Esophagus muscularis mucosa (tissue), 3 donors: ENCODE data around the gene FAM20A.

Experiments
- POLR2A ChIP-seq: fragments of 450-650 bp; IDR thresholded peaks from one replicate; pipeline ENCODE4 v1.6.1; 2017; ENCODE audit warnings: antibody characterized with exemption, moderate library complexity, mild to moderate bottlenecking, low read depth
- TF ChIP-seq, protein P1 (sequence below), 3 experiments: fragments of 200-600 bp in 2 of 3; fragments of 450-650 bp in 1 of 3; sonication (generic) in 2 of 3; IDR thresholded peaks; one replicate each; pipeline ENCODE4 v1.5.1; 2017 to 2019; ENCODE audit warnings: antibody characterized with exemption in 3 of 3, mild to moderate bottlenecking in 2 of 3, moderate library complexity in 1 of 3

DNA sequence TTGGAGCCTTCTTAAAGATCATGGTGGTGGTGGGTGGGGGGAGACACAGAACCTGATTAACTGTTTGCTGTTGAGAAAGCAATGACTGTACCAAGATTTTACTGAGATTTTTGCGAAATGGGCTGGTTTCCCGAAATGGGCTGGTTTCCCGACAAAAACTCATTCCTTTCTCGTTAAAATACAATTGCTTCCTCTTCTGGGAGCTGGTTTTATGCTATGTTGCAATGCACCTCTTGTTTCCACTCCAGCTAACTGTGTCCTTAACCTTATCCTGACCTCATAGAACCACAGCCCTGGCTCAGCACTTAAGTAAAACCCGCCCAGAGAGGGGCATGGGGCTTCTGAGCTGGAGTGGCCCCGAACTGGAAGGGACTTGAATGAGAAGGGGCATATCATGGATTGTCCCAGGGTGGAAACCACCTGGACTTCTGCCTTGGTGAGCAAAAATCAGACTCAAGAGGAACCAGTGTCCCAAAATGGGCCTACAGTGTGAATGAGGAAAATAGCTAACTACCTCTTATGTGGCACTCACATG, 20.9 kb downstream of the FAM20A start:
- TF ChIP-seq, protein P1, sequence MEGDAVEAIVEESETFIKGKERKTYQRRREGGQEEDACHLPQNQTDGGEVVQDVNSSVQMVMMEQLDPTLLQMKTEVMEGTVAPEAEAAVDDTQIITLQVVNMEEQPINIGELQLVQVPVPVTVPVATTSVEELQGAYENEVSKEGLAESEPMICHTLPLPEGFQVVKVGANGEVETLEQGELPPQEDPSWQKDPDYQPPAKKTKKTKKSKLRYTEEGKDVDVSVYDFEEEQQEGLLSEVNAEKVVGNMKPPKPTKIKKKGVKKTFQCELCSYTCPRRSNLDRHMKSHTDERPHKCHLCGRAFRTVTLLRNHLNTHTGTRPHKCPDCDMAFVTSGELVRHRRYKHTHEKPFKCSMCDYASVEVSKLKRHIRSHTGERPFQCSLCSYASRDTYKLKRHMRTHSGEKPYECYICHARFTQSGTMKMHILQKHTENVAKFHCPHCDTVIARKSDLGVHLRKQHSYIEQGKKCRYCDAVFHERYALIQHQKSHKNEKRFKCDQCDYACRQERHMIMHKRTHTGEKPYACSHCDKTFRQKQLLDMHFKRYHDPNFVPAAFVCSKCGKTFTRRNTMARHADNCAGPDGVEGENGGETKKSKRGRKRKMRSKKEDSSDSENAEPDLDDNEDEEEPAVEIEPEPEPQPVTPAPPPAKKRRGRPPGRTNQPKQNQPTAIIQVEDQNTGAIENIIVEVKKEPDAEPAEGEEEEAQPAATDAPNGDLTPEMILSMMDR (IDR thresholded peaks at IDR 0.05), result no peak
- no peak for TF ChIP-seq POLR2A
